ENCODE measurements around the gene YIPF3.
"Not testable (repeated sequence)": the region's sequence is repeated elsewhere in the genome, so short reads cannot be mapped to it uniquely, and the experiment has no call there.

YIPF3 gene

DNA sequence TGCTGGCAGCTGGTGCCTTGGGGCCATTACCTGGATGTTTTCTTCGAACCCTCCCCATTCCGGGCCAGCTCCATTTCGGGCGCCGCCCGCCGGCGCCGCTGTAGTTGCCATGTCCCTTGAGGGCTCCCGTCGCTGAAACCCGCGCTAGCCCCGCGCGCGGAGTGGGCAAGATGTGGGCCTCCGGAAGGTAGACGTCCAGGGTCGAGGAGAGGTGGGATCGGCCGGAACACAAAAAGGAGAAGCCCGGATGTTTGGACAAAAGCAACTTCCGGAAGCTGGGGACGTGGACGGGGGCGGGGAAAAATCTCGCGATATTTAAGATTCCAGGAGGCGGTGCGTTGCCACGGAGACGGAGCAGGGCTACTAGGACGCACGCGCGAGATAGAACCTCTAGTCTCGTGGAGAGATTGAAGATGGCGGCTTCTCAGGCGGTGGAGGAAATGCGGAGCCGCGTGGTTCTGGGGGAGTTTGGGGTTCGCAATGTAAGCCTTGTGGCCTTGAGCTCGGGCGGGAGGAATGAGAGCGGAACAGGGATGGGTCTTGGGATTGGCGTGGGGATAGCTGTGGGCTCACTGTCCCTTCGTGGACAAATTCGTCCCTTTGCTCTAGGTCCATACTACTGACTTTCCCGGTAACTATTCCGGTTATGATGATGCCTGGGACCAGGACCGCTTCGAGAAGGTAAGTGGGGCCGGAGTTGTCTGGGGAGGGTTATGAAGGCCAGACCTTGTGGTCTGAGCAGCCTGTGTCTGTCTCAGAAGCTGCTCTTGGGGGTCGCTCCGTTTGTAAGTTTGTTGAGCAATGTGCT is at the start of gene YIPF3, which contains the start of gene POLR1C:
Gene YIPF3, minus strand, starts transcription at position 230 of the 808 bp plus-strand sequence. Its CDS starts 119 bp downstream, at position 111.
Gene POLR1C, plus strand, starts transcription at position 393 of the 808 bp plus-strand sequence. Its CDS starts 21 bp downstream, at position 414.
- Mint-ChIP-seq H3K36me3 (peaks cover 21% of the 10 kb centered on the region), H3K27ac (no peak within 1 kb of the TSS)
- ATAC-seq, result peak; percentile 97

DNA sequence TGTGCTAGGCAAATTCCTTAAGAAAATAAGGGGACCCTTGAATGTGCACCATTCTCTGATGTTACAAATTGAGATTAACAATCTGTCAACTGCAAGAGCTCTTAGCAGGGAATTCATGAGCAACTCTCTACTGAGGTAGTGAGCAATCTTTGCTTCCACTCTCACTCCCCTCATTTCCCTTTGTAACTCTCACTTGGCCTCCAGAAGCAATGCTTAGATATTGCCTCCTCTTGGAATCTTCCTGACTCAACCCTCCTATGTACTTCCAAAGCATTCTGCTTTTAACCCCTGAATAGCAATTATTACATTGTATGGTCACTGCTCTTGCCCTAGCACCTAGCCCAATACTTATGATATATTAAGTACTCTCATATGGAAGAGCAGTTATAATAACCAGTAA is 42.6 kb upstream of the YIPF3 start:
- H3K36me3 Mint-ChIP-seq, result peaks cover 55% of the 10 kb centered on the region
- no peaks in the 10 kb centered on the region for H3K4me1 Mint-ChIP-seq
- no peak for ATAC-seq
- H3K4me3 Mint-ChIP-seq, result no peak overlapping the region
- no peaks in the 10 kb centered on the region for H3K9me3 Mint-ChIP-seq
- no peak overlapping the region for H3K27ac Mint-ChIP-seq
- H3K27me3 Mint-ChIP-seq, result no peaks in the 10 kb centered on the region

More for the DNA sequence above, at the start of gene YIPF3, which contains the start of gene POLR1C:
- H3K4me3 Mint-ChIP-seq, result no peak within 1 kb of the TSS
- no peaks in the 10 kb centered on the region for H3K9me3 Mint-ChIP-seq
- no peaks in the 10 kb centered on the region for H3K27me3 Mint-ChIP-seq
- H3K4me1 Mint-ChIP-seq, result peaks cover 16% of the 10 kb centered on the region

- not testable (repeated sequence) for H3K27me3 Mint-ChIP-seq, H3K4me3 Mint-ChIP-seq, H3K9me3 Mint-ChIP-seq, ATAC-seq, H3K4me1 Mint-ChIP-seq, H3K27ac Mint-ChIP-seq
- peaks cover 68% of the 10 kb centered on the region for H3K36me3 Mint-ChIP-seq
These were observed 40.9 kb upstream of the YIPF3 start for GRCh38 chr6:43557620-43558019.

GRCh38 chr6:43547222-43547621 is 30.5 kb upstream of the YIPF3 start:
- no peak for ATAC-seq
- no peaks in the 10 kb centered on the region for H3K9me3 Mint-ChIP-seq
- no peak overlapping the region for H3K4me3 Mint-ChIP-seq
- no peak overlapping the region for H3K27ac Mint-ChIP-seq
- no peaks in the 10 kb centered on the region for H3K27me3 Mint-ChIP-seq
- no peaks in the 10 kb centered on the region for H3K4me1 Mint-ChIP-seq
- peaks cover 57% of the 10 kb centered on the region for H3K36me3 Mint-ChIP-seq

- H3K9me3 Mint-ChIP-seq, result no peaks in the 10 kb centered on the region
- no peak overlapping the region for H3K27ac Mint-ChIP-seq
- H3K27me3 Mint-ChIP-seq, result no peaks in the 10 kb centered on the region
- no peaks in the 10 kb centered on the region for H3K4me1 Mint-ChIP-seq
- H3K36me3 Mint-ChIP-seq, result peaks cover 55% of the 10 kb centered on the region
- no peak overlapping the region for H3K4me3 Mint-ChIP-seq
- ATAC-seq, result no peak
These were observed 27.7 kb upstream of the YIPF3 start for GRCh38 chr6:43544461-43544860.

DNA sequence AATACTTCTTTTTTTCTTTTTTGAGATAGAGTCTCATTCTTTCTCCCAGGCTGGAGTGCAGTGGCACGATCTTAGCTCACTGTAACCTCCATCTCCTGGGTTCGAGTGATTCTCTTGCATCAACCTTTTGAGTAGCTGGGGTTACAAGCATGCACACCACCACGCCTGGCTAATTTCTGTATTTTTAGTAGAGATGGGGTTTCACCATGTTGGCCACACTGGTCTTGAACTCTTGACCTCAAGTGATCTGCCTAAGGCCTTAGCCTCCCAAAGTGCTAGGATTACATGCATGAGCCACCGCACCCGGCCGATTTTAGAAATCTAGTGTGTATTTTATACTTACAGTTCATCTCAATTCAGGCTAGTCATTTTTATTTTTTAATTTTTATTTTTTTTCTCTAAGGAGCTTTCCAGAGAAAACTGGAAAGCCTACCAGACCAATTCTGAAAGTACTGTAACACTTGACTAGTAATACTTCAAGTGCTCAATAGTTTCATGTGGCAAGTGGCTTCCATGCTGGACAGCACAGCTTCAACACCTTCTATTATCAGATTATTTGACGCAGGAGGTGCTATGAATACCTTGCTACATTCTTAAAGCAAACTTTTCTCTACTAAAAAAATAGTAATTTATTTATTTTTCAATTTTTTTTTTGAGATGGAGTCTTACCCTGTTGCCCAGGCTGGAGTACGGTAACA is 25.2 kb upstream of the YIPF3 start:
- Mint-ChIP-seq H3K27ac (peak overlapping the region; percentile 51), H3K4me1 (no peaks in the 10 kb centered on the region), H3K9me3 (no peaks in the 10 kb centered on the region), H3K27me3 (no peaks in the 10 kb centered on the region), H3K4me3 (no peak overlapping the region), H3K36me3 (peaks cover 51% of the 10 kb centered on the region)
- ATAC-seq, result peak; percentile 39

DNA sequence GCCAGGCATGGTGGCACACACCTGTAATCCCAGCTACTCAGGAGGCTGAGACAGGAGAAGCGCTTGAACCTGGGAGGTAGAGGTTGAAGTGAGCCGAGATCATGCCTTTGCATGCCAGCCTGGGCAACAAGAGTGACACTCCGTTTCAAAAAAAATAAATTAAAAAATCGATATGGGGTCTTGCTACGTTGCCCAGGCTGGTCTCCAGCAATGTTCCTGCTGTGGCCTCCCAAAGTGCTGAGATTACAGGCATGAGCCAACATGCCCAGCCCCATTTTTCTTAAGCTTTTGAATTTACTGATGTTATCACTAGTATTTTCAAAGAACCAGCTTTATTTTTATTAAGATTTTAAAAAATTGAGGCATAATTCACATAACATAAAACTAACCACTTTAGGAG is 23.8 kb upstream of the YIPF3 start:
- H3K36me3 Mint-ChIP-seq, result peaks cover 37% of the 10 kb centered on the region

DNA sequence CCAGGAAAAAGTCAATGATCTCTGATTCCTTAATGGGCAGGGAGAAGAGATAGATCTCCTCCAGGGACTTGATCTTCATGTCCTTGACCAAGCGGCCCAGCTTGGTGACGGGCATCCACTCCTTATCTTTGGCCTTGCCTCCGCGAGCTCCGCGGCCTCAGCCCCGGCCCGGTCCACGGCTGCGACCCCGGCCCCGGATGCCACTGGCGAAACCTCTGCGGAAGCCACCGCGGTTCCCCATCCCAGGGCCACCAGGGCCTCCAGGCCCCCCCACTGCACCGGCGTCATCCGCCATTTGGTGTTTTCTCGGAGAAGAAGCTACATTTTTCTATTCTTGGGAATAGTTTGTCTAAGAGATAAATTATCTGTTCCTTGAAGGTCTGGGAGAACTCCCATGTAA is 22.7 kb upstream of the YIPF3 start:
- not testable (repeated sequence) for H3K4me3 Mint-ChIP-seq, H3K27me3 Mint-ChIP-seq, H3K4me1 Mint-ChIP-seq, H3K9me3 Mint-ChIP-seq, H3K27ac Mint-ChIP-seq, ATAC-seq
- H3K36me3 Mint-ChIP-seq, result peaks cover 34% of the 10 kb centered on the region

More for the DNA sequence above, 23.8 kb upstream of the YIPF3 start:
- ATAC-seq, result no peak
- Mint-ChIP-seq H3K27ac (no peak overlapping the region), H3K4me1 (no peaks in the 10 kb centered on the region), H3K4me3 (no peak overlapping the region), H3K27me3 (no peaks in the 10 kb centered on the region), H3K9me3 (no peaks in the 10 kb centered on the region)

- H3K27me3 Mint-ChIP-seq, H3K4me3 Mint-ChIP-seq, H3K4me1 Mint-ChIP-seq, ATAC-seq, H3K27ac Mint-ChIP-seq, H3K9me3 Mint-ChIP-seq: not testable (repeated sequence)
- peaks cover 34% of the 10 kb centered on the region for H3K36me3 Mint-ChIP-seq
These were observed 22.3 kb upstream of the YIPF3 start for GRCh38 chr6:43538986-43539385.

DNA sequence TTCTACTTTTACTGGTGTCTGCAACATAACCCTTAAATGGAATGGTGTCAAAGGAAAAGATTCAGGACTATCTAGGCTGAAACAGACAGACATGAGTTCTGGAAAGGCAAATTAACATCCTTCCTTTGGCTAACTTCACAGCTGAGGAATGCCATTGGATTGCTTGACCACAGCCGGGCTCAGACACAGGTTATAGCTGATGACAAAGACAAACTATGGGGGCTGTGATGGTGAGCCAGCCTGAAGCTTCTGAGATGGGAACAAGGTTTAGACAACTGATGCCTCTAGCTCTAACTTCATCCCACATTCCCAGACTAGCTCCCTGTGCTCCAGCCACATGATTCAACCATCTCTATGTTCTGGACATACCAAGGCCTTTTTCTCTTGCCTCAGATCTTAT is 15.5 kb upstream of the YIPF3 start:
- H3K36me3 Mint-ChIP-seq, result peaks cover 45% of the 10 kb centered on the region
- H3K27ac Mint-ChIP-seq, result no peak overlapping the region
- no peak overlapping the region for H3K4me3 Mint-ChIP-seq
- H3K27me3 Mint-ChIP-seq, result no peaks in the 10 kb centered on the region
- no peaks in the 10 kb centered on the region for H3K4me1 Mint-ChIP-seq
- no peaks in the 10 kb centered on the region for H3K9me3 Mint-ChIP-seq
- ATAC-seq, result no peak

DNA sequence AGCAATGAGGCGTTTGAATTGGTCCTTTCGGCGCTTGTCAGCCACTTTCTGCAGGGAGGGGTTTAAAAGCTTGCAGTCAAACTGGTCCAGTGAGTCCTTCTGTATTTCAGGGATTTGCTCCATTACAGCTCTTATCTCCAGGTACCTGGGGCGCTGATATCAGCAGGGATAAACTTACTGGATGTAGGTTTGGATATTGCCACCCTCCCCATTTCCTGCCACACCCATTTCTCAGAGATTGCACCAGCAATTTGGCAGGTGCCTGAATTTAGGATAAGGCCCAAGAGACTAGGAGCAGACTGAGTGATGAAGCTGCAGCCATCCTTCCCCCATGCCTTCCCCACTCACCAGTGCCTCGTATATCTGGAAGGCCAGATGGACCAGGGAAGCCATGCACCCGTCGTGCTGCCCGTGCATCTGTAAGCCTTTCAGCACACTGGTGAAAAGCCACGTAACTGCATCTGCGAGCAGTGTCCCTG is 7.8 kb upstream of the YIPF3 start:
- H3K9me3 Mint-ChIP-seq, result no peaks in the 10 kb centered on the region
- no peaks in the 10 kb centered on the region for H3K4me1 Mint-ChIP-seq
- H3K27me3 Mint-ChIP-seq, result no peaks in the 10 kb centered on the region
- H3K4me3 Mint-ChIP-seq, result no peak overlapping the region
- H3K36me3 Mint-ChIP-seq, result peaks cover 57% of the 10 kb centered on the region
- ATAC-seq, result no peak
- H3K27ac Mint-ChIP-seq, result no peak overlapping the region

DNA sequence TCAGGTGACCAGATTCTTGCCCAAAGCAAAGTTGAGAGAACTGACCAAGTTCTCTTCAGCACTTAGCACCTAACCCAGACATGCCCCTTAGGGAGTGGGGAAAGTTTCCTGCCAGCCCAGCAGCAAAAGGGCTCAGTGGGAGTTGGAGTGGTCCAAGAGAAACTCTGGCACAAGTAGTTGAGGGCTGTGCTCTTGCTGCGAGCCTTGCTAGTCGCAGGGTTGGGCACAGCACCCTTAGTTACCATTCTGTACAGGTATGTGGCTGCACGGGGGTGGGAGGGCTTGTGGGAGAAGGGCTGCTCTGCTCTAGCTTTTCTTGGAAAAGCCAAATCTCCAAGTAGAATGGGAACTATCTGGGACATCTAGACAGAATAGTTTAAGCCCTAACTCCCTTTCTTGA is 6.6 kb upstream of the YIPF3 start:
- Mint-ChIP-seq H3K27me3 (no peaks in the 10 kb centered on the region), H3K9me3 (no peaks in the 10 kb centered on the region), H3K36me3 (peaks cover 55% of the 10 kb centered on the region), H3K27ac (no peak overlapping the region), H3K4me1 (no peaks in the 10 kb centered on the region), H3K4me3 (no peak overlapping the region)
- no peak for ATAC-seq

DNA sequence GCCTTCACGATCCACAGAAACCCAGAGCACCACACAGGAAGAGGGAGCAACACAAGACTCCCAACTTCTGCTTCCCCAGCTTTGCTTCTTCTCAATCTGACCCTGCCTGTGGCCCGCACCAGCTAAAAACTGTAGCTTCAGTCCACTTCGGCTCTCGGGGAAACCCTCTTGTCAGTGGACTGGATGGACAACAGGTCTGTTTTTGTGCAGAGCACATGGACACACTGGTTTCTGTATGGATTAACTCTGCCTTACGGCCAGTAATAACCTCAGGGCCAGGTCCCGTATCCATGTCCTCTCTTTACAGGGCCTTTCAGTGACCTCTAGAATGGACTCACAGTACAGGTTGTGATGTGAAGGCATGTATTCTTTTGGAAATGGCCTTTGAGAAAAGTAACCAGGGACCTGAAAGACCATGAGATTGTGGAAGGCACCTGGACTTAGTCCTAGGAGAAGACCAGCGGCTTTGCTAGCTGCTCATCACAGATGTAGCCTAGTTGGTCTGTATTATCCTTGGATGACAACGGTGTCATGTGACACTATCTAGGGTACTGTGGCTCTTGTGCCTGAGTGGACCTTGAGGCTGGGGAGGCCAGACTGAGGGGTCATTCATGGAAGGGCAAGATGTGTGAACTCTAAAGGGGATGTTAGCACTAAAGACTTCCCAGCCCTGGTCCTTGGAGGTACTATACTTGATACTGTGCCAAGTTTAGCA is 6.0 kb upstream of the YIPF3 start:
- Mint-ChIP-seq H3K36me3 (peaks cover 50% of the 10 kb centered on the region), H3K4me1 (no peaks in the 10 kb centered on the region), H3K27ac (no peak overlapping the region), H3K4me3 (no peak overlapping the region), H3K9me3 (no peaks in the 10 kb centered on the region), H3K27me3 (no peaks in the 10 kb centered on the region)
- ATAC-seq, result no peak

- H3K9me3 Mint-ChIP-seq, result no peaks in the 10 kb centered on the region
- H3K36me3 Mint-ChIP-seq, result peaks cover 41% of the 10 kb centered on the region
- H3K4me3 Mint-ChIP-seq, result no peak overlapping the region
- H3K27me3 Mint-ChIP-seq, result no peaks in the 10 kb centered on the region
- H3K27ac Mint-ChIP-seq, result no peak overlapping the region
- ATAC-seq, result no peak
- no peaks in the 10 kb centered on the region for H3K4me1 Mint-ChIP-seq
These were observed 5.1 kb upstream of the YIPF3 start for GRCh38 chr6:43521836-43522235.

- H3K27me3 Mint-ChIP-seq, result no peaks in the 10 kb centered on the region
- no peak for ATAC-seq
- peaks cover 30% of the 10 kb centered on the region for H3K36me3 Mint-ChIP-seq
- H3K9me3 Mint-ChIP-seq, result no peaks in the 10 kb centered on the region
- no peak overlapping the region for H3K27ac Mint-ChIP-seq
- peaks cover 13% of the 10 kb centered on the region for H3K4me1 Mint-ChIP-seq
- no peak overlapping the region for H3K4me3 Mint-ChIP-seq
These were observed 3.4 kb upstream of the YIPF3 start for GRCh38 chr6:43520097-43520496.
